HL-60 (cell line): ENCODE data around the gene LDAH.

Source experiments
- GABPA ChIP-seq: IDR thresholded peaks from 2 replicates; pipeline ENCODE4 v1.6.1; 2012; ENCODE audit warnings: low read depth
- POLR2AphosphoS5 ChIP-seq: IDR thresholded peaks from 2 replicates; pipeline ENCODE4 v1.6.1; 2012; ENCODE audit warnings: low read depth
- TF ChIP-seq, protein P1 (sequence below): IDR thresholded peaks from one replicate; pipeline ENCODE4 v1.5.1; 2011; ENCODE audit warnings: low read length, control low read depth, inconsistent platforms; ENCODE audit not compliant: insufficient read depth

DNA sequence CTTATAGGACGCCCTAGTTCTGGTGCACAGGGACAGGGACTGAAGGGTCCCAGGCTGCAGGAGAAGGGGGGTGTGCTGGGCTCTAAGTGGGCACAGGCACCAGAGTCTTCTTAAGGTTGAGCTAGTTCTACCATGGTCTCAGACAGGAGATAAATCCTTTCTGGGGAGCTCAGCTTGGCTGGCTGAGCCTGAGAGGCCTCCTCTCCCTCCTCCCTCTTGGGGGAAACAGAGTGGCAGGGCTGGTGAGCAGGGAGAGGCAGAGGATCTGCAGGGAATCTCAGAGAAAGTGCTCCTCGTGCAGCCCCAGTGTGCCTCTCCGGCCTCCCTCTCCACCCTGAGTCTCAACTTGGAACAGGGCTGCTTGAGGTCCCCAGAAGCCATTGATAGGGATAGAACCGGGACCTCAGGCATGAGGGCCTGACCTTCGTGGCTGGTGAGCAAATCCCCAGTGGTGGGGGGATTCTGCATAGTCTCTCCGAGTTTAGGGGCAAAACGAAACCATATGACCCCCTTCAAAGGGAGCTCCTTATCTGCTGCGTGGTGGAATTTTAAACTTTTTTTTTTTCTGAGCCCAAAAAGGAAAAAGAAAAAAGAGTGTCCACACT, 153.9 kb downstream of the LDAH start:
- TF ChIP-seq, protein P1, sequence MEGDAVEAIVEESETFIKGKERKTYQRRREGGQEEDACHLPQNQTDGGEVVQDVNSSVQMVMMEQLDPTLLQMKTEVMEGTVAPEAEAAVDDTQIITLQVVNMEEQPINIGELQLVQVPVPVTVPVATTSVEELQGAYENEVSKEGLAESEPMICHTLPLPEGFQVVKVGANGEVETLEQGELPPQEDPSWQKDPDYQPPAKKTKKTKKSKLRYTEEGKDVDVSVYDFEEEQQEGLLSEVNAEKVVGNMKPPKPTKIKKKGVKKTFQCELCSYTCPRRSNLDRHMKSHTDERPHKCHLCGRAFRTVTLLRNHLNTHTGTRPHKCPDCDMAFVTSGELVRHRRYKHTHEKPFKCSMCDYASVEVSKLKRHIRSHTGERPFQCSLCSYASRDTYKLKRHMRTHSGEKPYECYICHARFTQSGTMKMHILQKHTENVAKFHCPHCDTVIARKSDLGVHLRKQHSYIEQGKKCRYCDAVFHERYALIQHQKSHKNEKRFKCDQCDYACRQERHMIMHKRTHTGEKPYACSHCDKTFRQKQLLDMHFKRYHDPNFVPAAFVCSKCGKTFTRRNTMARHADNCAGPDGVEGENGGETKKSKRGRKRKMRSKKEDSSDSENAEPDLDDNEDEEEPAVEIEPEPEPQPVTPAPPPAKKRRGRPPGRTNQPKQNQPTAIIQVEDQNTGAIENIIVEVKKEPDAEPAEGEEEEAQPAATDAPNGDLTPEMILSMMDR, result no peak
- TF ChIP-seq GABPA, result no peak
- TF ChIP-seq POLR2AphosphoS5, result no peak
